NOMO-1 (cell line): Measurements from ENCODE around the gene JCHAIN.
"Not testable (repeated sequence)": the region's sequence is repeated elsewhere in the genome, so short reads cannot be mapped to it uniquely, and the experiment has no call there.

Experiments used
- DNase-seq, 2 experiments: peaks; one replicate each; lab custom pipeline; 2025; ENCODE audit not compliant: unreplicated experiment in 2 of 2; lab: John Stamatoyannopoulos, UW

Gene JCHAIN

DNA sequence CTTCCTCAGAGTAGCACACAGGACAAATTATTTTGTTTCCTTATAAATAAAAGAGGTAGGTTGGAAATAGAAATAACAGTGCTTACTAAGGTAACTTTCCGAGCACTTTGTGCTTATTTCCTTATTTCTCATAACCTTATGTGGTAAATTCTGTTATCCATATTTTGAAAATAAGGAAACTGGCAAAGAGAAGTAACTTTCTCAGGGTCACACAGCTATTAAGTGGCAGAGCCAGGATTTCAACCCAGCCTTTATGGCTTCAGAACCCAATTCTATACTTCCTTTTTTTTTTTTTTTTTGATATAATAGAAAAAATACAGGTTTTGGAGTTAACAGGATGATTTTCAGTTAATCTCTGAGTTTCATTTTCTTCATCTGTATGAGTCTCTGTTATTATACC is 25.4 kb upstream of the JCHAIN start:
- DNase-seq = peak; percentile 30 to 67

DNA sequence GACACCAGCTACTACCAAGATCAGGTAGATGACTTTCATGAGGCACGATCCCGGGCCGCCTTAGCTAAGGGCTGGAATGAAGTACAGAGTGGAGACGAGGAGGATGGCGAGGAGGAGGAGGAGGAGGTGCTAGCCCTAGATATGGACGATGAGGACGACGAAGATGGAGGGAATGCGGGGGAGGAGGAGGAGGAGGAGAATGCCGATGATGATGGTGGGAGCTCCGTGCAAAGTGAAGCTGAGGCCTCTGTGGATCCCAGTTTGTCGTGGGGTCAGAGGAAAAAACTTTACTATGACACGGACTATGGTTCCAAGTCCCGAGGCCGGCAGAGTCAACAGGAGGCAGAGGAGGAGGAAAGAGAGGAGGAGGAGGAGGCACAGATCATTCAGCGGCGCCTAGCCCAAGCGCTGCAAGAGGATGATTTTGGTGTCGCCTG is 22.5 kb upstream of the JCHAIN start:
- no peak for DNase-seq

DNA sequence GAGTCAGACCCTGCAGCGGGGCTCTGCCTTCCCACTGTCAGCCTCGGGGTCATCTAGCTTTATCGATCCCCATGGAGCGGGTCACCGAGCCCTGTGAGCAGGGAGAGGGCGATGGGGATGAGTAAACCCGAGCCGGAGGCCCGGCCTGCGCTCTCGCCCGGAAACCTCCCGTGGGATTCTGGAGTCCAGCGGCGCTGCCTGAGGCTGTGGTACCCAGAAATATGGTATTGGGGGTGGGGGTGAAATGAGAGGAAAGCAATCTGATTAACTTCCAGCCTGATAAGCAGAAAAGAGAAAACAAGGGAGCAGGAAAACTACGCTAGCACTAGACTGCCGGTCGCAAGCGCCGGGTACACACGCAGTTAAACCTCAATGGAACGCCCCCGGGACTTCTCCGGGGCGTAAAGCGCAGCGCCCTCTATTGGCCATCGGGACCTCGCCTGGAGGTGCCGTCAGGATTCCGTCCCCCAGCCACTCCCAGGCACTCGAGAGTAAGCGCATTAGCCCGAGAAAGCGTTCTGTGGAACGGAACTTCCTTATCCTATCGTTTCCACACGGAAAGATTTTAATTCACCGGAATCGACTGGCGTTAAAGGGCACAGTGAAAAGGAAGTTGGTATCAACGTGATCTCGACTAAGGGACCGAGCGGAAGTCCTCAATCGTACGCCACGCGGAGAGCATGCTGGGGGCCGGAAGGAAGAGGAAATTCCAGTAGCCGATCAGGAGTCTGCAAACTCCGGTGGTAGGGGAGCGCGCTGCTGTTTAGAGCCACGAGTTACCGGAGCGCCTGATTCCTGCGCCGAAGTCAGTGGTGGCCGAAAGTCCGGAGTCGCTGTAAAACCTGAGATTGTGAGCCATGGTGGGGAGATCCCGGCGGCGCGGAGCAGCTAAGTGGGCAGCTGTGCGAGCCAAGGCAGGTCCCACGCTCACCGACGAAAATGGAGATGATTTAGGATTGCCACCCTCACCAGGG is 21.8 kb upstream of the JCHAIN start, which contains the start of gene UTP3:
Gene UTP3 (plus strand): TSS at position 712 of the 974 bp plus-strand sequence. CDS start 146 bp downstream, at position 858.
- peak; percentile 92 to 96 for DNase-seq

DNA sequence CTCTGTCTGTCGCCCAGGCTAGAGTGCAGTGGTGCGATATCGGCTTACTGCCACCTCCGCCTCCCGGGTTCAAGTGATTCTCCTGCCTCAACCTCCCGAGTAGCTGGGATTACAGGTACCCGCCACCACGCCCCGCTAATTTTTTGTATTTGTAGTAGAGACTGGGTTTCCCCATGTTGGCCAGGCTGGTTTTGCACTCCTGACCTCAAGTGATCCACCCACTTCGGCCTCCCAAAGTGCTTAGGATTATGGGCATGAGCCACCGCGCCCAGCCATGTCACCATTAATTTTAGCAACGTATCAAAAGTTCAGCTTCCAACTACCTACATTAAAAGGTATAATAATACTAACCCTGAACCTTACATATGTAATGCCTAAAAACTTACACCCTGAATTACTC is 21.1 kb upstream of the JCHAIN start:
- no peak for DNase-seq

DNA sequence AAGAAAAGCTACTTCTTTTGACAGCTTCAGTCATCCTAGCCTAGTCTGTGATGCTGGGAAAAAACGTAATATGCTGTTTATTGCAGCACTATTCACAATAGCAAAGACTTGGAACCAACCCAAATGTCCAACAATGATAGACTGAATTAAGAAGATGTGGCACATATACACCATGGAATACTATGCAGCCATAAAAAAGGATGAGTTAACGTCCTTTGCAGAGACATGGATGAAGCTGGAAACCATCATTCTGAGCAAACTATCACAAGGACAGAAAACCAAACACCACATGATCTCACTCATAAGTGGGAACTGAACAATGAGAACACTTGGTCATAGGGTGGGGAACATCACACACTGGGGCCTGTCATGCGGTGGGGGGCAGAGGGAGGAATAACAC is 15.8 kb upstream of the JCHAIN start:
- DNase-seq = not testable (repeated sequence)

DNA sequence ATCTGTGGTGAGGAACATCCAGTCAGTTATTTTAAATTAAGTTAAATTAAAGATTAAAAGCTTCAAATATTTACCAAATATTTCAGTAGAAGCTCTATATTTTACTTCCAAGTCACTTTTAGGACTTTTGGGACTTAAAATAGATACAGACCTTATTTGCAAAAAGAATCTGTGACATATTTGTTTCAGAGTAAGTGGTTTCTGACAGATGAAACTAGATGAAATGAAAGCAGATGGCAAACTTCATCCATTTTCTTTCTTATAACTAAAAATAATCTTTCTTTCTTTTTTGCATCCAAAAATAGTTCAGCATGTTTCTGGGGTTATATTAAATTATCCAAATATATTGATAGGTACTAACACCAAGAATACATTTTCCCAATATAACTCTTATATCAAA is 15.4 kb upstream of the JCHAIN start:
- no peak for DNase-seq

DNA sequence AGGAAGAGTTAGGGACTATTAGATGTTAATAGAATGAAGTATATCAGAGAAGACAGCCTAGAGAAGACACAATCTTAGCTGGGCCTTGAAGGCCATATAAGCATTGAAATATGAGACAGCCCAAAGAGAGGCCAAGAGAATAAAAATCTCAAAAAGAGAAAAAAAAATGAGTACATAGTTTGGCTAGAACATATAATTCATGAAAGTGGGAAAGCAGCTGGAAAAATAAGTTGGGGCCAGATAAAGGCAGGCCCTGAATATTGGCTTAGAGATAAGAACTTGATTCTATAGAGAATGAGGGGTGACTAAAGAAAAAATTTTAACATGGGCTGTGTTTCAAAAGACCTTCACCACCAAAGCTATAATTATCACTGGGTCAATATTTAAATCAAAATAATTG is 14.6 kb upstream of the JCHAIN start:
- DNase-seq = no peak

DNA sequence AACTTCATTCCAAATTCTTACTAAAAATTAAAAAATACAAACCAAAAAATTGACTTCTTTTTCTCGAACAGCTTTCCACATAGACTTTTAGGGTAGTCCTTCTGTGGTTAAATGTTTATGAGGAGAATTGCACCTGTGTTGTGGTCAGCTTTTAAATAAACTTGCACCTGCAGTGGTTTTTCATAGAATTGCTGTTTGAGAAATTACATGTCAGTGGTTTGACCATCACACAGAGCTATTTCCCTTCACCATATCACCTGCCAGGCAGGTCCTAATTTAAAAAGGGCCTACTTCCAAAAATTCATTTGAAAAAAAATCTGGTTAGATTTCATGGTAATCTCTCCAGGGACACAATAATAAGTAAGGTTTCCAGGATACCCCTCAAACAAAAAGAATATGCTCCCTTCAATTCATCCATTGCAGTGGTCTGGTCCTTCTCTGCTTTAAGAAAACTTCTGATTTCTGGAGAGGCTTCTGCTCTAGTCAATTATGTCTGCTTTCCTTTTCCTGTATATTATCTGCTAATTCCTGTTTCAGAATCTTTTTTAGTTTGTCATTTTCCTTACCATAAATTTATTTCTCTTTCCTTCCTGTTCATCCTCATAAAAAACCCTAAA is 12.2 kb upstream of the JCHAIN start:
- no peak for DNase-seq

DNA sequence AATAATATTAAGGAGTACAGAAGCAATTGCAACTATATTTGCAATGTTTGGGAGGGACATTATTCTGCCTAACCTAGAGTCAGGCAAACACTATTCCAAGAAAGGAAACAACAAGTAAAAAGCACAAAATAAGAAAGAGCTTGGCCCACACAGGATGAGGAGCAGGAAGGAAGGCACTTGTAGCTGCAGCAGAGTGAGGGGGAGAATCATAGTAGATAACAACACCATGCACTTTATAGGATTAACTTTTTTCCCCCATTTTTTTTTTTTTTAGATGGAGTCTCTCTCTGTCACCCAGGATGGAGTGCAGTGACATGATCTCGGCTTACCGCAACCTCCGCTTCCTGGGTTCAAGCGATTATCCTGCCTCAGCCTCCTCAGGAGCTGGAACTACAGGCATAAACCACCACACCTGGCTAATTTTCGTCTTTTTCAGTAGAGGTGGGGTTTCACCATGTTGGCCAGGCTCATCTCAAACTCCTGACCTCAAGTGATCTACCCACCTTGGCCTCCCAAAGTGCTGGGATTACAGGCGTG is 10.3 kb upstream of the JCHAIN start:
- no peak for DNase-seq

DNA sequence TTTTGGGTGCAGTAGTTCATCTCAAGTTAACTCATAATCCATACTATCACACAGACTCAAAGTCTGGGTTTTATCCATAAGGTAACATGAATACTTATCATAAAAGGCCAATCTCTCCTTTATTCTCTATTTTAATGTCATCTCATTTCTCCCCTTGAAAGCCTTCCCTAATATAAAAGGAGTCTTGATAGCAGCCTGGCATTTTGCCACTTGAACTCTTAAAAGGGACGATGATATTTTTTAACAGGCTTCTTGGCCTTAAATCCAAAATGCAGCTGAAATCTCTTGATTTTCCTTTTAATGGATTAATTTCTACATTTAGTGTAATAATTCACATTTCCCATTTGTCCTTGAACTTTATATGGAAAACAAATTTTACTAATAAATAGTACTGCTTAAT is 8.4 kb upstream of the JCHAIN start:
- no peak for DNase-seq

DNA sequence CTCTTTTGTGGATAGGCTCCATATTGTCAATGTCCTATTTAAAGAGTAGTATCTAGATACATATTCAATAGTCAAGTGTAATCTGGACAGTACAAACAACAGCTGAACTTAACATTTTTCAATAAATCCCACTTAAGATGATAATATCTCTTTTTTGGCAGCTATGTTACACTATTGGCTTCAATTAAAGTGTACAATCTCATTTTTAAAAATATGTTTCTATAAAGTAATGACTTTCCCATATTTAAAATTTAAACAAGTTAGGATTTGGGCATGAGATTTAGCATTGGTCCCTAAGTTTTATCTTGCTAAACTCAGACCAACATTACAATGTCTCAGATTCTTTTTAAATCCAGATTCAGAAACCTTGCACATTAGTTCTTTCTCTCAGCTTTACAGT is 7.9 kb upstream of the JCHAIN start:
- no peak for DNase-seq

DNA sequence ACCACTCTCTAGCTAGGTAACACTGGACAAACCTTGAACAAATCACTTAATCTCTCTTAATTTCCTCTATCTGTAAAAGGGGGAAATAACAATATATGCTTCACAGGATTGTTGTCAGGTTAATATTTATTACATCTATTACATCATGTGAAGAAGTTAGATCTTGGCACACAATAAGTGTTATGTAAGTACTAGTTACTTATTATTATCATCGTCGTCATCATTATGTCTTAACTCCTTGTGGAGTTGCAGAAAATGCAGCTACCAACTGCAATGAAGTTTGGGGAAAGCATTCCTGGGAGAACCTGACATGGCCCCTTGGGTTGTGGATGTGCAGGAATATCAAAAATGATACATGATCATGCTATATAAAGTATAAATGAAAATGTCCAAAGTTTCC is 4.8 kb upstream of the JCHAIN start:
- DNase-seq = peak in 1 of 2 experiments; percentile 46

DNA sequence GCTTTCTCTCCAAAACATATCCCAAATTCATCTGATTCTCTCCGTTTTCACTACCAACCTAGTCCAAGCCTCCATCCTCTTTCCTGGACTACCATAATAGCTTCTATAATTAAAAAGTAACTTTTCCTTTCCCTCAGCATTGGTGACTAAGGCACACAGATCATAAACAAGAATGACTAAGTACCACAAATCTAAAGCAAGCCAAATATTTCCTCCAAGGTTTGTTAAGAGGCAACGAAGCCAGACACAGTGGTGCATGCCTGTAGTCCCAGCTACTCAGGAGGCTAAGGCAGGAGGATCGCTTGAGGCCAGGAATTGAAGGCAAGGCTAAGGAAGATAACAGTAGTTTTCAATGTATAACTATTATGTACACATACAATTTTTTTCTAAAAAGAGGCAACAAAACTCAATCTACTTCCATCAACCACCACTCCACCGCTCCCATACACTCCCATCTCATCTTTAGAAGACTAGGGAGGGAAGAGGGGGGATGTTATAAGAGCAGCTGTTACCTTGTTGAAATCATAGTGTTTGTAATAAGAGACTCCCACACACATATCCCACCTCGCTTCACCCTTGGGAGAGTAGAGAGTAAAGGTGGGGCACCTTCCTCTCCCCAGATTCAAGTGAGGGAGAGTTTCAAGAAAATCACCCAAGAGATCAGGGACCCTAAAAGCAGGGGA is 4.2 kb upstream of the JCHAIN start:
- no peak for DNase-seq

DNA sequence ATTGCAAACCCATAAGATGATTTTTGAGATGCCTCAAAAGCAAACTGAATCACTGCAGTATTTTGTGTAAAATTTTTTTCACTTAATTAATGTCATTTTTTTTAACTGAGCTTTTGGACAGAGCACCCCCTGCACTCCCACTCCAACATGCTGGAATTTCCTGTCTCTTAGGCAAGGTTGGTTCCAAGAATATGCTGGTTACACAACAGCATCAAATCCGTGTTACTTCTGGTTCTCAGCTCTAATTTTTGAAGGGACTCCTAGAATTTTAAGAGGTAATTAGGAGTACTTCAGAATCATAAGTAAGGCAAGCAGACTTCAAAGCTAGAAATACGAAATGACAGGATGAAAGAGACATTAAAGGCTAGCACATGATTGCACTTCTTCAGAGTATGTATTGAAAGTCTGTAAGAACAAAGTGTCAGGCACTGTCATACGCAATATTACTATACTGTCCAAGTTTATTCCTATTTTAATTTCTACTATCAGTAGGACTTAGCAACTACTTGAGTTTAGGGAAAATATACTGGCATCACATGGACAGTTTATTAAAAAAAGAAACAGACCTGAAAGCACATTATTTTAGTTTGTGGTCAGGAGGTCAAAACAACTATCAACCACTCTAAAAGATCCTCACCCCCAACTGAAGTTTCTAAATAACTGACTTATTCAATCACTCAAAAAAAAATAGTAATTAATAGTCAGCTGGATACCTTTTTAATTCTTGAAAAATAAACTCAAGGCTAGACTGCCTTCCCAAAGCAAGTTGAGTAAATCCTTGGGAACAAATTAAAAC is 1.6 kb upstream of the JCHAIN start:
- DNase-seq = no peak

DNA sequence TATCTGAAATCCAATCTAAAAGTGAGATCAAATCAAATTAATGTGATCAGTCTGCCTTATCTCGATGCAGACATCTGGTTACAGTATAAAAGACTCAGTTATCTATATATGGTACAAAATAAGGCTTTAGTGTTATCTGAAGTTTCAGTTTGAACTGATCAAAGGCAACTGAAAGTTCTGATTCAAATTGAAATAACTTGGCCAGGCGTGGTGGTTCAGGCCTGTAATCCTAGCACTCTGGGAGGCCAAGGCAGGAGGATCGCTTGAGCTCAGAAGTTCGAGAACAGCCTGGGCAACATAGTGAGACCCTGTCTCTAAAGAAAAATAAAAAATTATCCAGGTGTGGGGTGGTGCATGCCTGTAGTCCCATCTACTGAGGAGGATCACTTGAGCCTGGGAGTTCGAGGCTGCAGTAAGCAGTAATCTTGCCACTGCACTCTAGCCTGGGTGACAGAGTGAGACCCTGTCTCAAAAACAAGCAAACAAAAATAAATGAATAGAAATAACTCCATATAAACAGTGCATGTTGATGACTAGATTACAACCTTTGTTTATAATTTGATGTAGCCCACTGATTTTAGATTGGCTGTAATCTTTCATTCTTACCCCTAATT is 4.9 kb downstream of the JCHAIN start:
- not testable (repeated sequence) for DNase-seq

DNA sequence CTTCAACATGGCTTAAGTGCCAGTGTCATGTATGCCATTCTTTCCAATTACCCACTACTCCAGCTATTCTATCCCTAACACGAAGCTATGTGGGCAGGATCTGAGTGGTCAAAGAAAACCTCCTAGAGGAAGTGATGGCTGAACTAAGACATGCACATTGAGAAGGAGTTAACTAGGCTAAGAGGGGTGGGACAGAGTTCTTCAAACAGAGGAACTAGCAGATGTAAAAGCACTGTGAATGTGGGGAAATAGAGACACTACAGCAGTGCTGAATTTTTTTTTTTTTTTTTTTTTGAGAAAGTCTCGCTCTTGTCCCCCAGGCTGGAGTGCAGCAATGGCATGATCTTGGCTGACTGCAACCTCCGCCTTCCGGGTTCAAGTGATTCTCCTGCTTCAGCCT is 6.2 kb downstream of the JCHAIN start:
- peak in 1 of 2 experiments; percentile 10 for DNase-seq

DNA sequence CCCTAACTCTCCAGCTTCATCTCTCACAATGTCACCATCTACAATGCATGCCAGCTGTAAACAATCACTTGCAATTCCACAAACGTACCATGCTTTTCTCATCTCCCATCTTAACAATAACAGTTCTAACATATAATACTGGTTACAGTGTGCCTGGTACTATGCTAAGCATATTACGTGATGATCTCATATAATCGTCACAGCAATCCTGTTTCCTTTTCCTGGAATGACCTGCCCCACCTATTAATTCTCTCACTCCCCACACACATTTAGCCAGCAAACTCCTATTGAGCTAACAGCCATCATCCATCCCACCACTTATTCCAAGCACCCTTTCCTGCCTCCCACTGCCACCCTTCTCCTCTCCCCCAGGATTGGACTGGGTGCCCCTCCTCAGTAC is 7.9 kb downstream of the JCHAIN start:
- DNase-seq = no peak

DNA sequence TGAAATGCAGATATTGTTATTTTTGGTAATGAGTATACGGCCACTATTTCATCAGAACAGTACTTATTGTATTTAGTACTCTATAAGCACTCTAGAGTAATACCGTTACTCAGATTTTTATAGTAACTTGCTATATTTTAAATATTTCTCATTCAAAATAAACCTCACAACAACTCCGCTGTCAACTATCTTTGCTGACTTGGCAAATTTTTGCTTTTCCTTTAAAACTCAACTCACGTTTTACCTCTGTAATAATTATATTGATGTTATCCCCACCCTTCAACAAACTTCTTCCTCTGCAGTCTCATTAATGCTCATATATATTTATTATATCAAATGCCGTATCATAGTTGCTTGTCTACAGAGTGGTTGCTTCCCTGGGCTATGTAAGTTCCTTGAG is 9.0 kb downstream of the JCHAIN start:
- no peak for DNase-seq

DNA sequence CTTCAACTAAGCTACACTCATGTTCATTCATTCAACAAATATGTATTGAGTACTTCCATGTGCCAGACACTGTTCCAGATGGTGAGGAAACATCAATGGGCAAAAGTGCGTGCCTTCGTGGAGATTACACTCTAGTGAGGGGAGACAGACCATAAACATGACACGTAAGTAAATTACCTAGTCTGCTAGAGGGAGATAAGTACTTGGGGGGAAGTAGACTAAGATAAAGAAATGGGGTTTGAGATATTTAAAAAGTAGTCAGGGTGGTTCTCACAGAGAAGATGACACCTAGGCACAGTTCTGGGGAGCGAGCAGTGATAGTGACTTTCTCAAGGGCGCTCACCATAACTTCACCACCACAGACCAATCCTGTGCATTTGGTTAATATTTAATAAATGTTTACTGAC is 11.7 kb downstream of the JCHAIN start:
- no peak for DNase-seq
